HG03175 (cell line): ENCODE results near the gene PIK3R5.

Experiments
- ATAC-seq: cut with Tn5 transposase; IDR thresholded peaks from one replicate; pipeline ENCODE4 v1.9.1; 2021; ENCODE audit warnings: mild to moderate bottlenecking, moderate library complexity; ENCODE audit not compliant: unreplicated experiment

PIK3R5 gene

DNA sequence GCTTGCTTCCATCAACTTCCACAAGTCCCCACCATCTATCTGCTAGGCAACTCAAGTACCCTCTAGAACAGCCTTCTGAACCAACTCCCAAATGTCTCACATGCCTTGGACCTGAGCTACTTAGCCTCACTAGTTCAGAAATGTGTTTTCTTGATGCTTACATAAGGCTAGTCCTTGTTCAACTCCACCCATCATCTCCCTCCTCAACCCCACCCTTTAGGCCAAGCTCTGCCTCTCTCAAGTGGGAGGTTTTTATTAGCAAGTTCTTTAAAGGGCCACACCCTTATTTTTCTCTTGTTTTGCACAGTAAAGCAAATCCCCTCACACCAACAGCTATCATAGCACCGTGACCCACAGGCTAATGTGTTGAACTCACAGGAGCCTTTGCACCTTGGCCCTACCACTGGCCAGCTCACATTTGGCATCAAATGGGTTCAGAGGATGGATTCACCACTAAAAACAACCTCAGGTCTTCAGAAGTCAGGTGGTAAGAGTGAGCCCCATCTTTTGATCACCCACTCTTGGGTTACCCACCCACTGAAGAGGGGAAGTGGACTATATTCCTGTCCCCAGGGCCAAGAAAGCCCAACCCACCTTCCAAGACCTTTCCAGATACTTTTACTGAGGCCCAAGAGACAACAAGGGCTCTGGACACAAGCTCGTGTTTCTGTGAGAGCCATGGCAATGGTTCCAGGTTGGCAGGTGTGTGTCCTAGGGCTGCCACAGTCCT is 12.2 kb downstream of the PIK3R5 start:
- no peak for ATAC-seq

DNA sequence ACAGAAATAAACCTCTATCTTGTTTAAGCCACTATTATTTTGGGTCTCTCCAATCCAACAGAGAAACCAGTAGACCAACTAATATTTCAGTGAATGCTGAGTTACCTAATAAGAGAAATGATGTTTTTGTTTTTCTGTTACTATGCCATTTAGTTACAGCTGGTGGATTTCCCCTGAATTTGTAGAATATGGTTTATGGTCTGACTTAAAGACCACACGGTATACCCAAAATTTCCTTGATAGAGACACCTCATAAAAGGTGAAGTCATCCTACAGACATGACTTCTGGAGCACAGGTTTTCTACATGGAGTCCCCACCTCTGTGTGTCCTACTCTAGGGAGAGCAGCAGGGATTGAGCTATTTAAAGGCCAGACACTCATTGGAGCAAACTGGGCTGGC is 13.3 kb downstream of the PIK3R5 start:
- ATAC-seq, result no peak

- no peak for ATAC-seq
Measured at GRCh38 chr17:8951206-8951605, 14.3 kb downstream of the PIK3R5 start.

DNA sequence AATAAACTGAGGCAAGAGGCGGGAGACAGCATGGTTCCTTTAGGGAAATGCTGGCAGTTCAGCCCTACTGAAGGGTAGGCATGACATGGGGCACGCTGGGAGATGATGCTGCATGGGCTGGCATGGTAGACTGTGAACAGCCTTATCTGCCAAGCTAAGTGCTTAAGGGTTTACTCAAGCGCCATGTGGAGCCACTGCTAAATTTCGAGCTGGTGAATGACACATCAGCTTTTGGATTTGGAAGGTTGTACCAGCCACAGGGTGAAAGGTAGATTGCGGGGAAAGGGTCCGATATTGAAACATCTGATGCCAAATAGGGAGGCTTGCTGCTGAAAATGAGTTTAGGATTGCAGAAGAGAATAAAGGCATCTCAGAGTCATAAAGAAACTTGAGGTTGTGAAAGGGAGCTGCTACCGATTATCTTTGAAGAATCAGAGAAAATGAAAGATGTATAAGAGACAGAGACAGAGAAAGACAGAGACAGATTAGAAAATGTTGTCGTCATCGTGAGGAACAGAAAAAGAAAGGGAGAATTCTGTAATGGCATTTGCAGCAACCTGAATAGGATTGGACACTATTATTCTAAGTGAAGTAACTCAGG is 16.3 kb downstream of the PIK3R5 start:
- no peak for ATAC-seq

- no peak for ATAC-seq
Measured at GRCh38 chr17:8948462-8948861, 17.0 kb downstream of the PIK3R5 start.

- ATAC-seq, result no peak
Measured at GRCh38 chr17:8947201-8947600, 18.3 kb downstream of the PIK3R5 start.

DNA sequence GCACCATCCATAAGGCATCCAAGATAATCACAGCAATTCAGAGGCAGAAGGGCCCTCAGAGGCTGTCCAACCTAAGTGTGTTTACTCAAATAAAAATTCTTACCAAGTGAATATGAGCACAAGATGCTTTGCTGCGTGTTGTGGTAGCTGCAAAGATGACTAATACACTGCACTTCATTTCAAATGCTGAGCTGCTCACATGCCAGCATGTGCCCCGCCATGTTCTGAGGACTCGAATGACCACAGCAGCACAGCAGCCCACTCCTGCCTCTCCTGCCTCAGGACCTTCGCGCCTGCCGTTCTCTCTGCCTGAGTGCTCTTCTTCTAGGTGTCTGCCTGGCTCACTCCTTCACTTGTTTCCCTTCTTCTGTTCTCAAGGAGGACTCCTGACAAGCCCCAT is 19.0 kb downstream of the PIK3R5 start:
- no peak for ATAC-seq

GRCh38 chr17:8946071-8946470 is 19.4 kb downstream of the PIK3R5 start:
- ATAC-seq, result no peak

GRCh38 chr17:8944748-8945147 is 20.8 kb downstream of the PIK3R5 start:
- ATAC-seq, result no peak

- ATAC-seq, result no peak
Measured at GRCh38 chr17:8944083-8944482, 21.4 kb downstream of the PIK3R5 start.

- no peak for ATAC-seq
Measured at GRCh38 chr17:8941980-8942622, 23.4 kb downstream of the PIK3R5 start.

- peak; percentile 51 for ATAC-seq
Measured at GRCh38 chr17:8941520-8941919, 24.0 kb downstream of the PIK3R5 start.

- peak; percentile 13 for ATAC-seq
Measured at GRCh38 chr17:8940866-8941471, 24.5 kb downstream of the PIK3R5 start.

GRCh38 chr17:8939496-8940334 is 25.8 kb downstream of the PIK3R5 start:
- peak; percentile 43 for ATAC-seq

DNA sequence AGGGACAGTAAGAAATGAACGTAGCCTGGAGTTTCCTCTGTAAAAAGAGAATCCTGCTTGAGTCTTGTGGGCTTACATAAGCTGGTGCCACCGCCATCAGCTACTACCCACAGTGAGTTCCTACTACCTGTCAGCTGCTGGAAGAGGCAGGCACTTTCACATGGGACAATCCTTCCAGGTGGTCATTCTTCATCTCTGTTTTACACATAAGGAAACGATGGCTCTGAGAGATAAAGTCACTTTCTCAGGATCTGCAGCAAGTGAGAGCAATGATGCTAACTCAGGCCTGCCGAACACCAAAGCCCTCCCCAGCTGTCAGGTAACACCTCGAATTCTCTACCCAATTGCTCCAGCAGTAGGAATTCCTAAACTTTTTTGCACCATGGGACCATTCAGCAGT is 26.6 kb downstream of the PIK3R5 start:
- no peak for ATAC-seq

- no peak for ATAC-seq
Measured at GRCh38 chr17:8935191-8935590, 30.3 kb downstream of the PIK3R5 start.

DNA sequence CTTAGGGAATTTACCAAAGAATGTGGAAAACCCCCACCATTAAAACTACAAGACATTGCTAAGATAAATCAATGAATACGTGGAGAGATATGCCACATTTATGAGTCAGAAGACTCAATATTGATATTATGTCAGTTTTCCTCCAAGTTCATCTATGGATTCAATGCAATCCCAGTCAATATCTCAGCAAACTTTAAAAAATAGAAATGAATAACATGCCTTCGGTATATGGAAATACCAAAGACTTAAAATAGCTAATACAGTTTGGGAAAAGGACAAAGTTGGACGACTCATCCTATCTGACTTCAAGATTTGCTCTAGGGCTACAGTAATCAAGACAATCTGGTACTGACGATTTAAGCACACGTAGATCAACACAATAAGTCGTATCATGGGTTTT is 31.2 kb downstream of the PIK3R5 start:
- ATAC-seq, result no peak

DNA sequence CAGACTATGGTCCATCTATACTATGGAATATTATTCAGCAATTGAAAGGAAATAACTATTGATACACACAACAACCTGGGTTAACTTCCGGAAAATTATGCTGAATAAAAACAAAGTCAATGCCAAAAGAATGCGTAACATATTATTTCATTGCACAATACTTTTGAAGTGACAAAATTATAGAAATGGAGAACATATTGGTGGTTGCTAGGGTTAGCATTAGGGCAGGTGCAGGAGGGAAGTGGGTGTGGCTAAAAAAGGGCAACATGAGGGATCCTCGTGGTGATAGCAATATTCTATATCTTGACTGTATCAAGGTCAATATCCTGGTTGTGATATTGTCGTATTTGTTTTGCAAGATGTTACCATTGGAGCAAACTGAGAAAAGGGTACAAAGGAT is 34.9 kb downstream of the PIK3R5 start:
- no peak for ATAC-seq

- no peak for ATAC-seq
Measured at GRCh38 chr17:8928347-8928746, 37.2 kb downstream of the PIK3R5 start.

DNA sequence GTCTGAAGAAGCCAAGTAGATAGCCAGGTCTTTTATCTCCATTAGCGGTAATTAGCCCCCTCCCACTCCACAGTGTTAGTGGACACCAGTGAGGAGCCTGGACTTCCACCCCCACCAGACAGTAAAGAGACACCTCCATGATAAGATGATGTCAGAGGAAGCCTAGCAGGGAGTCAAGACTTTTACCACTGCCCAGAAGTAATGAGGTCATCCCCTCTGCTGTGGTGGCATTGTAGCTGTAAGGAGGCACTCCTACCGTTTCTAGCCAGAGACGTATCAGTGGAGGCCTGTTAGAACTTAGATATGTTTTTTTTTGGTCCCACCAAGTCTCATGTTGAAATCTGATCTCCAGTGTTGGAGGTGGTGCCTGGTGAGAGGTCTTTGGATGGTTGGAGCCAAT is 38.1 kb downstream of the PIK3R5 start:
- ATAC-seq, result no peak

- ATAC-seq, result no peak
Measured at GRCh38 chr17:8925808-8926207, 39.7 kb downstream of the PIK3R5 start.
